ENCODE measurements around the gene THOC5.
"Not testable (repeated sequence)": the region's sequence is repeated elsewhere in the genome, so short reads cannot be mapped to it uniquely, and the experiment has no call there.

THOC5 gene

GRCh38 chr22:29559853-29560252 is 6.3 kb upstream of the THOC5 start:
- DNase-seq: no peak

GRCh38 chr22:29559030-29559429 is 5.5 kb upstream of the THOC5 start:
- DNase-seq: no peak

GRCh38 chr22:29555065-29555644 is 1.6 kb upstream of the THOC5 start:
- DNase-seq: no peak

- not testable (repeated sequence) for DNase-seq
Observed at GRCh38 chr22:29552357-29552756, 1.2 kb downstream of the THOC5 start.

- DNase-seq: no peak
Observed at GRCh38 chr22:29550005-29550404, 3.6 kb downstream of the THOC5 start.

- not testable (repeated sequence) for DNase-seq
Observed at GRCh38 chr22:29545045-29545444, 8.5 kb downstream of the THOC5 start.

GRCh38 chr22:29541845-29542244 is 11.7 kb downstream of the THOC5 start:
- no peak for DNase-seq

- DNase-seq: no peak
Observed at GRCh38 chr22:29539105-29539504, 14.5 kb downstream of the THOC5 start.

- DNase-seq: no peak
Observed at GRCh38 chr22:29536411-29536810, 17.1 kb downstream of the THOC5 start.

GRCh38 chr22:29531419-29531818 is 22.1 kb downstream of the THOC5 start:
- no peak for DNase-seq

GRCh38 chr22:29530716-29531115 is 22.8 kb downstream of the THOC5 start:
- no peak for DNase-seq

- DNase-seq: no peak
Observed at GRCh38 chr22:29528144-29528543, 25.4 kb downstream of the THOC5 start.

- no peak for DNase-seq
Observed at GRCh38 chr22:29524442-29525191, 28.9 kb downstream of the THOC5 start.

GRCh38 chr22:29523761-29524160 is 29.8 kb downstream of the THOC5 start:
- no peak for DNase-seq

- no peak for DNase-seq
Observed at GRCh38 chr22:29521526-29521925, 32.0 kb downstream of the THOC5 start.

GRCh38 chr22:29520851-29521250 is 32.7 kb downstream of the THOC5 start:
- no peak for DNase-seq

GRCh38 chr22:29519996-29520395 is 33.6 kb downstream of the THOC5 start:
- DNase-seq: no peak

GRCh38 chr22:29518427-29518826 is 35.1 kb downstream of the THOC5 start:
- DNase-seq: no peak

- peak; percentile 82 for DNase-seq
Observed at GRCh38 chr22:29517215-29517908, 36.2 kb downstream of the THOC5 start.

GRCh38 chr22:29512031-29512430 is 41.5 kb downstream of the THOC5 start:
- no peak for DNase-seq

- no peak for DNase-seq
Observed at GRCh38 chr22:29511126-29511862, 42.3 kb downstream of the THOC5 start.

- DNase-seq: no peak
Observed at GRCh38 chr22:29510542-29510941, 43.0 kb downstream of the THOC5 start.

GRCh38 chr22:29509815-29510214 is 43.7 kb downstream of the THOC5 start:
- DNase-seq: no peak
